ENCODE data around the gene RAB21. TPM values are rescaled to one million over a fixed set of nuclear protein-coding genes. Genes with fewer than 3 reads are reported as not detected.

Gene RAB21
- total and polyA plus RNA-seq, 9 donors = 8.8 to 77.0 (median 64.3) TPM

- no peak overlapping the region for H3K4me3 ChIP-seq
- no peak overlapping the region for H3K27ac ChIP-seq
- intact Hi-C loops (cut with DNase I) = no loop called here
- no peaks in the 10 kb centered on the region for H3K36me3 ChIP-seq
- H3K4me1 ChIP-seq (ENCODE audit: insufficient read depth) = no peaks in the 10 kb centered on the region
- DNase-seq = no peak
- no peaks in the 10 kb centered on the region for H3K27me3 ChIP-seq
- no peak for TF ChIP-seq POLR2A (IDR thresholded peaks at IDR 0.05)
- no peak for TF ChIP-seq CTCF (IDR thresholded peaks at IDR 0.05)
- no peak for TF ChIP-seq EP300 (IDR thresholded peaks at IDR 0.05)
- no peaks in the 10 kb centered on the region for H3K9me3 ChIP-seq
- WGBS, 3 donors = 92 to 95% (median 94%) methylated on average over 6 of the region's 6 CpGs
Observed at GRCh38 chr12:71764587-71765321, 10.1 kb downstream of the RAB21 start.

GRCh38 chr12:71766202-71766601 lies 11.5 kb downstream of the RAB21 start:
- WGBS, 3 donors = 83 to 88% (median 88%) methylated on average over 2 of the region's 2 CpGs
- H3K27ac ChIP-seq = no peak overlapping the region
- TF ChIP-seq CTCF (IDR thresholded peaks at IDR 0.05) = no peak
- no peak for TF ChIP-seq POLR2A (IDR thresholded peaks at IDR 0.05)
- TF ChIP-seq EP300 (IDR thresholded peaks at IDR 0.05) = no peak
- no peaks in the 10 kb centered on the region for H3K9me3 ChIP-seq
- H3K27me3 ChIP-seq = no peaks in the 10 kb centered on the region
- no peak for DNase-seq
- no peaks in the 10 kb centered on the region for H3K36me3 ChIP-seq
- no peak overlapping the region for H3K4me3 ChIP-seq
- H3K4me1 ChIP-seq (ENCODE audit: insufficient read depth) = peaks cover 3% of the 10 kb centered on the region
- intact Hi-C loops (cut with DNase I) = no loop called here

GRCh38 chr12:71767183-71767582 lies 12.5 kb downstream of the RAB21 start:
- Histone ChIP-seq H3K27ac (no peak overlapping the region), H3K4me3 (no peak overlapping the region), H3K4me1 (ENCODE audit: insufficient read depth) (peaks cover 3% of the 10 kb centered on the region), H3K9me3 (no peaks in the 10 kb centered on the region), H3K36me3 (no peaks in the 10 kb centered on the region), H3K27me3 (no peaks in the 10 kb centered on the region)
- DNase-seq = no peak
- intact Hi-C loops (cut with DNase I) = no loop called here
- WGBS, 3 donors = 93 to 94% (median 94%) methylated on average over 5 of the region's 5 CpGs
- TF ChIP-seq CTCF (IDR thresholded peaks at IDR 0.05) (no peak), EP300 (IDR thresholded peaks at IDR 0.05) (no peak), POLR2A (IDR thresholded peaks at IDR 0.05) (no peak)

GRCh38 chr12:71768900-71769299 lies 14.2 kb downstream of the RAB21 start:
- TF ChIP-seq POLR2A (IDR thresholded peaks at IDR 0.05) (no peak), CTCF (IDR thresholded peaks at IDR 0.05) (no peak), EP300 (IDR thresholded peaks at IDR 0.05) (no peak)
- intact Hi-C loops (cut with DNase I) = no loop called here
- no peak overlapping the region for H3K27ac ChIP-seq
- WGBS, 3 donors = 81 to 83% (median 82%) methylated on average over 2 of the region's 2 CpGs
- H3K4me3 ChIP-seq = no peak overlapping the region
- no peaks in the 10 kb centered on the region for H3K27me3 ChIP-seq
- H3K9me3 ChIP-seq = no peaks in the 10 kb centered on the region
- no peaks in the 10 kb centered on the region for H3K36me3 ChIP-seq
- DNase-seq = no peak
- H3K4me1 ChIP-seq (ENCODE audit: insufficient read depth) = peaks cover 3% of the 10 kb centered on the region
